ENCODE data around the gene ATP8B4.

ATP8B4 gene

GRCh38 chr15:50124631-50125030, 5.6 kb upstream of the ATP8B4 start:
- H3K4me1 Mint-ChIP-seq: no peaks in the 10 kb centered on the region
- H3K27me3 Mint-ChIP-seq: peaks cover 3% of the 10 kb centered on the region

GRCh38 chr15:50123861-50124557, 5.0 kb upstream of the ATP8B4 start:
- Mint-ChIP-seq H3K4me3 (no peak overlapping the region), H3K27ac (no peak overlapping the region), H3K9me3 (no peaks in the 10 kb centered on the region), H3K27me3 (peaks cover 3% of the 10 kb centered on the region), H3K36me3 (peaks cover 1% of the 10 kb centered on the region), H3K4me1 (no peaks in the 10 kb centered on the region)

More at GRCh38 chr15:50124631-50125030, 5.6 kb upstream of the ATP8B4 start:
- H3K4me3 Mint-ChIP-seq: no peak overlapping the region
- H3K9me3 Mint-ChIP-seq: no peaks in the 10 kb centered on the region
- H3K36me3 Mint-ChIP-seq: peaks cover 1% of the 10 kb centered on the region
- H3K27ac Mint-ChIP-seq: no peak overlapping the region

GRCh38 chr15:50120729-50121128, 1.7 kb upstream of the ATP8B4 start:
- H3K27ac Mint-ChIP-seq: no peak overlapping the region
- no peak overlapping the region for H3K4me3 Mint-ChIP-seq
- H3K36me3 Mint-ChIP-seq: peaks cover 1% of the 10 kb centered on the region
- H3K9me3 Mint-ChIP-seq: peaks cover 7% of the 10 kb centered on the region
- H3K27me3 Mint-ChIP-seq: no peaks in the 10 kb centered on the region
- no peaks in the 10 kb centered on the region for H3K4me1 Mint-ChIP-seq

GRCh38 chr15:50117431-50118027, 1.5 kb downstream of the ATP8B4 start:
- Mint-ChIP-seq H3K27ac (no peak overlapping the region), H3K36me3 (no peaks in the 10 kb centered on the region), H3K27me3 (peaks cover 7% of the 10 kb centered on the region), H3K4me3 (no peak overlapping the region), H3K4me1 (no peaks in the 10 kb centered on the region), H3K9me3 (peaks cover 7% of the 10 kb centered on the region)

- Mint-ChIP-seq H3K36me3 (no peaks in the 10 kb centered on the region), H3K4me3 (no peak overlapping the region), H3K27ac (no peak overlapping the region)
Measured at GRCh38 chr15:50116477-50116876, 2.6 kb downstream of the ATP8B4 start.

GRCh38 chr15:50113992-50114780, 4.8 kb downstream of the ATP8B4 start:
- H3K36me3 Mint-ChIP-seq: no peaks in the 10 kb centered on the region
- no peak overlapping the region for H3K27ac Mint-ChIP-seq
- no peak overlapping the region for H3K4me3 Mint-ChIP-seq
- H3K9me3 Mint-ChIP-seq: peaks cover 7% of the 10 kb centered on the region
- peaks cover 10% of the 10 kb centered on the region for H3K27me3 Mint-ChIP-seq
- peaks cover 12% of the 10 kb centered on the region for H3K4me1 Mint-ChIP-seq

More at GRCh38 chr15:50116477-50116876, 2.6 kb downstream of the ATP8B4 start:
- H3K9me3 Mint-ChIP-seq: peaks cover 7% of the 10 kb centered on the region
- no peaks in the 10 kb centered on the region for H3K4me1 Mint-ChIP-seq
- H3K27me3 Mint-ChIP-seq: peaks cover 9% of the 10 kb centered on the region

- Mint-ChIP-seq H3K4me1 (peaks cover 22% of the 10 kb centered on the region), H3K36me3 (no peaks in the 10 kb centered on the region), H3K27me3 (peaks cover 10% of the 10 kb centered on the region), H3K4me3 (no peak overlapping the region), H3K27ac (no peak overlapping the region), H3K9me3 (peaks cover 7% of the 10 kb centered on the region)
Measured at GRCh38 chr15:50113187-50113505, 5.9 kb downstream of the ATP8B4 start.

GRCh38 chr15:50112488-50113186, 6.4 kb downstream of the ATP8B4 start:
- Mint-ChIP-seq H3K27me3 (peaks cover 10% of the 10 kb centered on the region), H3K4me3 (no peak overlapping the region), H3K9me3 (peaks cover 4% of the 10 kb centered on the region), H3K27ac (no peak overlapping the region), H3K4me1 (peaks cover 27% of the 10 kb centered on the region), H3K36me3 (no peaks in the 10 kb centered on the region)

GRCh38 chr15:50110285-50110684, 8.7 kb downstream of the ATP8B4 start:
- Mint-ChIP-seq H3K4me1 (peaks cover 28% of the 10 kb centered on the region), H3K27me3 (peaks cover 6% of the 10 kb centered on the region), H3K27ac (no peak overlapping the region), H3K4me3 (no peak overlapping the region), H3K9me3 (no peaks in the 10 kb centered on the region), H3K36me3 (no peaks in the 10 kb centered on the region)

- peaks cover 5% of the 10 kb centered on the region for H3K27me3 Mint-ChIP-seq
- H3K9me3 Mint-ChIP-seq: no peaks in the 10 kb centered on the region
- H3K4me1 Mint-ChIP-seq: peaks cover 28% of the 10 kb centered on the region
- H3K36me3 Mint-ChIP-seq: no peaks in the 10 kb centered on the region
- no peak overlapping the region for H3K4me3 Mint-ChIP-seq
- H3K27ac Mint-ChIP-seq: no peak overlapping the region
Measured at GRCh38 chr15:50109076-50109987, 9.7 kb downstream of the ATP8B4 start.

GRCh38 chr15:50108461-50108860, 10.6 kb downstream of the ATP8B4 start:
- H3K4me3 Mint-ChIP-seq: no peak overlapping the region
- H3K36me3 Mint-ChIP-seq: no peaks in the 10 kb centered on the region
- H3K27me3 Mint-ChIP-seq: peaks cover 5% of the 10 kb centered on the region
- no peaks in the 10 kb centered on the region for H3K9me3 Mint-ChIP-seq
- peaks cover 28% of the 10 kb centered on the region for H3K4me1 Mint-ChIP-seq
- H3K27ac Mint-ChIP-seq: no peak overlapping the region

GRCh38 chr15:50107591-50108408, 11.2 kb downstream of the ATP8B4 start:
- H3K27ac Mint-ChIP-seq: no peak overlapping the region
- no peak overlapping the region for H3K4me3 Mint-ChIP-seq
- H3K27me3 Mint-ChIP-seq: peaks cover 5% of the 10 kb centered on the region
- no peaks in the 10 kb centered on the region for H3K36me3 Mint-ChIP-seq
- H3K9me3 Mint-ChIP-seq: no peaks in the 10 kb centered on the region
- peaks cover 28% of the 10 kb centered on the region for H3K4me1 Mint-ChIP-seq

GRCh38 chr15:50107157-50107556, 11.9 kb downstream of the ATP8B4 start:
- H3K27me3 Mint-ChIP-seq: peaks cover 3% of the 10 kb centered on the region
- H3K27ac Mint-ChIP-seq: no peak overlapping the region
- H3K36me3 Mint-ChIP-seq: no peaks in the 10 kb centered on the region
- peaks cover 28% of the 10 kb centered on the region for H3K4me1 Mint-ChIP-seq
- no peak overlapping the region for H3K4me3 Mint-ChIP-seq
- H3K9me3 Mint-ChIP-seq: no peaks in the 10 kb centered on the region

GRCh38 chr15:50106457-50106856, 12.6 kb downstream of the ATP8B4 start:
- Mint-ChIP-seq H3K4me3 (no peak overlapping the region), H3K27me3 (peaks cover 1% of the 10 kb centered on the region)

More at GRCh38 chr15:50106457-50106856, 12.6 kb downstream of the ATP8B4 start:
- Mint-ChIP-seq H3K4me1 (peaks cover 28% of the 10 kb centered on the region), H3K9me3 (no peaks in the 10 kb centered on the region), H3K27ac (no peak overlapping the region), H3K36me3 (no peaks in the 10 kb centered on the region)

Measured in activated naive CD4-positive, alpha-beta T cell treated with anti-CD3 and anti-CD28 coated beads, Interleukin-2, amount 50 U/mL, for 24 hours (primary cell).